Measurements from ENCODE around the gene ASPSCR1.
A peak's percentile ranks its signal among the peaks of the same experiment; 100 is the strongest.

Gene ASPSCR1

GRCh38 chr17:81958633-81959342 lies 18.6 kb upstream of the ASPSCR1 start:
- no peak for DNase-seq (ENCODE audit: extremely low read depth, low read depth)
- no peak overlapping the region for H3K4me3 ChIP-seq (replicated peaks; ENCODE audit: low read depth, low read length)
- TF ChIP-seq, protein P1, sequence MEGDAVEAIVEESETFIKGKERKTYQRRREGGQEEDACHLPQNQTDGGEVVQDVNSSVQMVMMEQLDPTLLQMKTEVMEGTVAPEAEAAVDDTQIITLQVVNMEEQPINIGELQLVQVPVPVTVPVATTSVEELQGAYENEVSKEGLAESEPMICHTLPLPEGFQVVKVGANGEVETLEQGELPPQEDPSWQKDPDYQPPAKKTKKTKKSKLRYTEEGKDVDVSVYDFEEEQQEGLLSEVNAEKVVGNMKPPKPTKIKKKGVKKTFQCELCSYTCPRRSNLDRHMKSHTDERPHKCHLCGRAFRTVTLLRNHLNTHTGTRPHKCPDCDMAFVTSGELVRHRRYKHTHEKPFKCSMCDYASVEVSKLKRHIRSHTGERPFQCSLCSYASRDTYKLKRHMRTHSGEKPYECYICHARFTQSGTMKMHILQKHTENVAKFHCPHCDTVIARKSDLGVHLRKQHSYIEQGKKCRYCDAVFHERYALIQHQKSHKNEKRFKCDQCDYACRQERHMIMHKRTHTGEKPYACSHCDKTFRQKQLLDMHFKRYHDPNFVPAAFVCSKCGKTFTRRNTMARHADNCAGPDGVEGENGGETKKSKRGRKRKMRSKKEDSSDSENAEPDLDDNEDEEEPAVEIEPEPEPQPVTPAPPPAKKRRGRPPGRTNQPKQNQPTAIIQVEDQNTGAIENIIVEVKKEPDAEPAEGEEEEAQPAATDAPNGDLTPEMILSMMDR (IDR thresholded peaks at IDR 0.05; ENCODE audit: low read depth, low read length, missing control alignments), result no peak

DNA sequence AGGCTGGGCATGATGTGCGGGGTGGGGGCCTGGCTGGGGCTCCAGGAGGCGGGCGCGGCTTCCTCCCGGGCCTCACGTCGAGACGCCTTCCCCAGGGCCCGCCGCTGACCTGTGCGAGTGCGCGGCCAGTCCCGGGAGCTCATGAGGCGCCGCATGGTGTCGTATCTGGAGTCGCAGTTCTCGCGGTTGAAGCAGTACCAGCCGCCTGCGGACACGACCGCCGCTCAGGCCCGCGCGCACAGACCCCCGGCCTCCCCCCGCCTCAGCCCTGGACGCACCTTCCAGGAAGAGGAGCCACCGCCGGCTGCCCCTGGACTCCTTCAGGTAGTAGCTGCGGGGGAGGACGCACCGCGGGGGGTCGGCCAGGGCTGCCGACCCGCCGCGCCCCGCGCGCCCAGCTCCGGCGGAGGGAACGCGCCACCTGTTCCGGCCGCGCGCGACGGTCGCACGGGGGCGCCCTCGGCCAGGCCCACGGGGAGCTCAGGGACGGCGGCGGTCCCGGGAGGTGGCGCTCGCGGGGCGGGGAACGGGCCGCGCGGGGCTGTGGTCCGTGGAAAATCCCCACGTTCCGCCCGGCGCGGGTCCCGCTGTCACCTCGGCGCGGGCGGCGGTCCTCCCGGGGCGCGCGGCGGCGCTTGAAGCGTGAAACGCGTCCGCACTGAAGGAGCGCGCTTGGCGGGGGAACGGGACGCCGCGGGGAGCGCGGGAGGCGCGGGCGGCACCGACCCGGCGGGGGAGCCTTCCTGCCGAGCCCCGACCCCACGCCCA lies 17.9 kb upstream of the ASPSCR1 start:
- DNase-seq (ENCODE audit: extremely low read depth, low read depth), result no peak
- TF ChIP-seq, protein P1 (IDR thresholded peaks at IDR 0.05; ENCODE audit: low read depth, low read length, missing control alignments), result peak; percentile 33
- no peak overlapping the region for H3K4me3 ChIP-seq (replicated peaks; ENCODE audit: low read depth, low read length)

GRCh38 chr17:81960130-81960958 lies 17.1 kb upstream of the ASPSCR1 start:
- TF ChIP-seq, protein P1 (IDR thresholded peaks at IDR 0.05; ENCODE audit: low read depth, low read length, missing control alignments), result no peak
- DNase-seq (ENCODE audit: extremely low read depth, low read depth), result no peak
- H3K4me3 ChIP-seq (replicated peaks; ENCODE audit: low read depth, low read length), result no peak overlapping the region

DNA sequence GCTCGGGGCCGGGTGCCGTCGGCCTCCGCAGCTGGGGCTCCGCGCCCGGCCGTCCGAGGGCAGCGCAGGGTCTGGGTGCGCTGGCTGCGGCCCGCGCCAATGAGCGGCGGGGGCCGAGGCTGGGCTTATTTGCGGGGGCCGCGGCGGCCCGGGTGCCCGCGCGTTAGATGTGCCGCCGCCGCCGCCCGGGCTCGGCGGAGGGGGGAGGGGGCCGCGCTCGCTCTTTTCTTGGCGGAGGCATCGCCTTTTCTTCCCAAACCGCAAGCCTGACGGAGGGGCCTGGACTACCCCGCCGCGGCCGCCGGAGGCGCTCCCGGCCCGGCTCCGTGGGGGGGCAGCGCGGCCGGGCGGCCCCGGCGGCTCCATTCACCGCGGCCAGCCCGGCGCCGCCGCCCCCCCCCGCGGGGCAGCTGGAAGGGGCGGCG lies 16.3 kb upstream of the ASPSCR1 start, which contains the start of gene NOTUM:
Gene NOTUM, minus strand, starts transcription at position 101 of the 425 bp plus-strand sequence. CDS start 278 bp downstream, outside the sequence.
- no peak within 1 kb of the TSS for H3K4me3 ChIP-seq (replicated peaks; ENCODE audit: low read depth, low read length)
- no peak for DNase-seq (ENCODE audit: extremely low read depth, low read depth)
- TF ChIP-seq, protein P1 (IDR thresholded peaks at IDR 0.05; ENCODE audit: low read depth, low read length, missing control alignments), result no peak

- DNase-seq (ENCODE audit: extremely low read depth, low read depth), result no peak
- TF ChIP-seq, protein P1 (IDR thresholded peaks at IDR 0.05; ENCODE audit: low read depth, low read length, missing control alignments), result no peak
- H3K4me3 ChIP-seq (replicated peaks; ENCODE audit: low read depth, low read length), result no peak overlapping the region
Measured at GRCh38 chr17:81961521-81962498, 15.6 kb upstream of the ASPSCR1 start.
